ENCODE results near the gene SMAD6.

GRCh38 chr15:66745530-66746230, 43.6 kb downstream of the SMAD6 start:
- TF ChIP-seq CTCF (IDR thresholded peaks at IDR 0.05) (no peak), EP300 (IDR thresholded peaks at IDR 0.05) (no peak), POLR2A (IDR thresholded peaks at IDR 0.05) (no peak)
